Measurements from ENCODE around the gene SYCP2.

GRCh38 chr20:59814840-59815340 lies 118.5 kb downstream of the SYCP2 start:
- TF ChIP-seq CTCF (conservative IDR thresholded peaks at IDR 0.05 in 1 of 2, IDR thresholded peaks at IDR 0.05 in 1 of 2; ENCODE audit: extremely low read depth in 1 of 2, insufficient read depth in 1 of 2, low read depth in 1 of 2, low read length in 2 of 2) (no peak), EZH2 (IDR thresholded peaks at IDR 0.05; ENCODE audit: borderline replicate concordance, low read length) (no peak)

Measured in mammary epithelial cell (primary cell).